Stimulated activated CD8-positive, alpha-beta memory T cell treated with anti-CD3 and anti-CD28 coated beads, Interleukin-15, amount 100 ng/mL, for 24 hours (primary cell): ENCODE results near the gene CCDC88A.
"Not testable (repeated sequence)": the region's sequence is repeated elsewhere in the genome, so short reads cannot be mapped to it uniquely, and the experiment has no call there.

Source experiments
- DNase-seq: peaks from one replicate; pipeline ENCODE4 v3.0.0-alpha.2; 2020; ENCODE audit warnings: low read depth

CCDC88A gene

DNA sequence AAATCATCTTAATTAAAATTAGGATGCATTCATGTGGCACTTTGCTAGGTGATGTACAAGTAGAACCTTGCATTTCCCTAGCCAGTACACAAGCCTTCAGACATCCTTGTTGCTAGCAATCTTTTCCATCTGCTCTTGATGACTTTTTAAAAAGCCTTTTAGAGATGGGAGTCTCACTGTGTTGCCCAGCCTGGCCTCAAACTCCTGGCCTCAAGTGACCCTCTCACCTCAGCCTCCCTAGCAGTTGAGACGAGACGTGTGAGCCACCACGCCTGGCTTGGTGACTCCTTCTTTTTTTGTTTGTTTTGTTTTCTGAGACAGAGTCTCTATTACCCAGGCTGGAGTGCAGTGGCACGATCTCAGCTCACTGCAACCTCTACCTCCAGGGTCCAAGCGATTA is 1.7 kb upstream of the CCDC88A start:
- DNase-seq: no peak

DNA sequence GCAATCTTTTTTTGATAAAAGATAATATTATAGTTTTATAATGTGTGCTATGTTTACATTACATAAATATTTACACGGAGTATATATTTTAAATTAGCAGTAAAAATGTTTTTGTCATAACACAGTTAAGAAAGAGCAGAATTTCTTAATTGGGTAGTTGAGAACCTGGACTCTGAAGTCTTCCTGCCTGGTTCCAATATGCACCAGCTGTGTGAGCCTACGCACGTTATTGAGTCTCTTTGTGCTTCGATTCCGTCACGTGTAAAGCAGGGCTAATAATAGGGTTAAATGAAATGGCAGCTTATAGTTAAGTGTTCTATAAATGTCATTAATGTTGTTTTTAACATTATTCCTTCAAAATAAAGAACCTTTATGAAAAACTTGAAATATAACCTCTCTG is 1.2 kb upstream of the CCDC88A start:
- no peak for DNase-seq

DNA sequence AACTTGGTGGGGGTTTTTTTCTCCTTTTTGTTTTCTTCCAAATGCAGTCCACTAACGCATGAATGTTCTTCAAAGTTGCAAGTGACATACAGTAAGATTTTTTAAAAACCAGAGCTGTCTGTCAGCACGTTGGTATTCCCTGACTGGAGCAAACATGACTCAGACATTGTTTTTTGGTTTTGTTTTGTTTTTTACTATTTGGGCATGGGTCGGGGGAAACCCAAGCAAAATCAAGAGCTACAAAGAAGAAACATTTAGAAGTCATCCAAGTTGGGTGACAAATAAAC is 726 bp upstream of the CCDC88A start:
- no peak for DNase-seq

DNA sequence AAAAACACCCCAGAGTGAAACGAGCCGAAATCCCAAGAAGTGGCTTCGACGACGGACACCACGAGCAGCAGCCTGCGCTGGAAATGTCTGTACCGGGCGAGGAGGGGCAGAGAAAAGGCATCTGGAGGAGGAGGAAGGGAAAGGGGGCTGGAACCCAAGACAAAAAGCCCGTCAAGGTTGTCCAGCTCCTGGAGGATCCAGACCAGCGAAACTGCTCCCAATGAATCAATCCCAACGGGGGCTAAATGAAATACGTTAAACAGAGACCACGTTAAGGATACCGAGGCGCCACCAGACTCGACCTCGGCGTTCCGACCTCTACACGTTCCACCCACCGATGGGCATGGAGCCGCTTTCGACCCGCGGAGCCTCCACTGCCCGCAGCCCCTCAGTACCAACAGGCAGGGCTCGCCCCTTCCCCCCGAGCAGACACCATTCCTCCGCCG is 400 bp downstream of the CCDC88A start:
- peak; percentile 1 for DNase-seq

DNA sequence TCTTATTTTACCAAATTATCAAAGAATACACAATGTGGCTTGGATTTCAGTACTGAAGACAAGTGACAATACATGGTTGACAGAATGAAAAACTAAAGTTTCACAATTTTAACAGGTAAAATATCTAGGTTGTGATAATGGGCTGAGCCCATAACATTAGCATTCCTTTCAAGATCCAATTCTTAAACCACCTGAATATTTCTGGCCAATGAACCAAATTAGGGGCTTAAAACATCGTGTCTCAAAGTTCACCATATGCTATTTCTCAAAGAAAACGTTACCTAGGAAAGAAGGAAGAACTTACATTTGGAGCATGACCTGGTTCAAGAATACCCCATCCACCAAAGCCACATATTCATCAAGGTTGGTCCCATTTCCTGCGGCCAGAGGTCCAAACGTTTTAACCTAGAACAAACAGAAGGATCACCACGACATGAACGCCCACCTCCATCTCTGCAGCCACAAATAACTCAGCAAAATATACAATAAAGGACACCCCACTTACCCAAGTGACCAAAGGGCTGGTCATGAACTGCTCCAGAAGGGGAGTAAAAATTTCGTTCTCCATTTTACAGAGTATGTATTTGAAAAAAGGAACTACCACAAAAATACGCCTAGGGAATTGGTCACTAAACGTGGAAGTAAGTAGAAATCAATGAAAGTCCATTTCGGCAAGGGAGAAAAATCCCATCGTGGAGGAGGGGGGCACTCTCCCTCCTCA is 984 bp downstream of the CCDC88A start:
- no peak for DNase-seq

DNA sequence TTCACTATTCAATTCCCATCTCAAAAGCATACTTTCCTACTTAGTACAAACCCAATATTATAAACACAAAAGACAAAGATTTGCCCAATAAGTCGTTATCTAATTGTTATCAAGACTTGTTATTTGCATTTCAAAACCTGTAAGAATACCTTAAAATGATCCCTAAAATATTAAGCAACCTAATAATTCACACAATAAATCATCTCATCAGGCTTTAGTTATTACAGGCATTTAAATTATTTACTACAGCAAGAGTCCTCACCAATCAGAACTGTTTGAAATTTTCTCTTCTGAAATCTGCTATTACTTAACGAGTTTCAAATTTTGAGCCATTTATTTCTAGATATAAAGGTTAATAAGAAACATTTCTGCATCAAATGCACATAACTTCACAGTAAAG is 1.6 kb downstream of the CCDC88A start:
- DNase-seq: no peak

DNA sequence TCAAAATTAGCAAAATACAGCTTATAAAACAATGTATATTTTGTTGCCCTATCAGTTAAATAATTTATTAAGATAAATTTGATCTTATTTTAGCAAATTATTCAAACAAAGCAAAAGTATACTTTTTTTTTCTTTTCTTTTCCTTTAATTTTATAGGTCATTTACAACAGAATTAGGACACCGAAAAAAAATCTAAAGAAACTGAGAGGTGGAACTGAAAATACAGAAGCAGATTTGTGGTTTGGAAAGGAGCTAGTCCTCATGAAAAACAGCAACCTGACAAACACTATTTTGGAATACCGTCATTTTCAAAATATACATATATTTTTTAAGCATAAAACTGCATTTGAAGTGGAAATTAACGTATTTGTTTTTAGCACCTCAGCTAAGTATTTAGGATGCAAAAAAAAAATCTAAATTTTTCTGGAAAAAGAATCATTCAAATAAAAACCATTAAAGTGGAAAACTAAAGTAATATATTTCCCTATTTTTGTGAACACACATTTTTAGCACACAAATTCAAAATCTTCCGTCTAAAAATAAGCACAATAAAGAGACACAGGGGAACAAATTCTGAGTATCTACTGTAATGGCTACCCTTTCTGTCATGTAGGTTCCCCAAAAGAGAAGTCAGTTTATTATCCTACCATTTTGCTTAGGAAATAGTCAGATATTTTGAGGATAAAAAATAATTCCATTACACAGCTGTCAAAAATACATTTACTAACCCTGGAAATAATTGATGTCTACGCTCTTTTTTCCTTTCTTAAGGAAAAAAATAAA is 2.7 kb downstream of the CCDC88A start:
- DNase-seq: no peak

DNA sequence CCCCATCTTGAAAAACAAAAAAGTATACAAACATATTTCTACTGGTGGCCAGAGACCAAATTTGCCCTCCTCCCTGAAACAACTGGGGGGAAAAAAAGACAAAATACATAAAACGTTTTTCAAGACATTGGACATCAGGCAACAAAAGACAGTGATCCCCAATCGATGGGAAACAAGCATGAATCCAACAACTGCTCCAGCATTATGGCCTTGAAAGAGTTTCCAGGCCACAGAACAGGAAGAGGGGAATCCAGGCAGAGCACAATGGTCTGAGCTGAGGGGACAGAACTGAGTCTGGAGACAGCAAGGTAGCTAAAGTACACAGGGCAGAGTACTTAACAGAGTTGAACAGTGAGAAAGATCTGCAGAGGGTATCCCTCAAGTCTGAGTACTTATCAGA is 4.4 kb downstream of the CCDC88A start:
- DNase-seq: no peak

DNA sequence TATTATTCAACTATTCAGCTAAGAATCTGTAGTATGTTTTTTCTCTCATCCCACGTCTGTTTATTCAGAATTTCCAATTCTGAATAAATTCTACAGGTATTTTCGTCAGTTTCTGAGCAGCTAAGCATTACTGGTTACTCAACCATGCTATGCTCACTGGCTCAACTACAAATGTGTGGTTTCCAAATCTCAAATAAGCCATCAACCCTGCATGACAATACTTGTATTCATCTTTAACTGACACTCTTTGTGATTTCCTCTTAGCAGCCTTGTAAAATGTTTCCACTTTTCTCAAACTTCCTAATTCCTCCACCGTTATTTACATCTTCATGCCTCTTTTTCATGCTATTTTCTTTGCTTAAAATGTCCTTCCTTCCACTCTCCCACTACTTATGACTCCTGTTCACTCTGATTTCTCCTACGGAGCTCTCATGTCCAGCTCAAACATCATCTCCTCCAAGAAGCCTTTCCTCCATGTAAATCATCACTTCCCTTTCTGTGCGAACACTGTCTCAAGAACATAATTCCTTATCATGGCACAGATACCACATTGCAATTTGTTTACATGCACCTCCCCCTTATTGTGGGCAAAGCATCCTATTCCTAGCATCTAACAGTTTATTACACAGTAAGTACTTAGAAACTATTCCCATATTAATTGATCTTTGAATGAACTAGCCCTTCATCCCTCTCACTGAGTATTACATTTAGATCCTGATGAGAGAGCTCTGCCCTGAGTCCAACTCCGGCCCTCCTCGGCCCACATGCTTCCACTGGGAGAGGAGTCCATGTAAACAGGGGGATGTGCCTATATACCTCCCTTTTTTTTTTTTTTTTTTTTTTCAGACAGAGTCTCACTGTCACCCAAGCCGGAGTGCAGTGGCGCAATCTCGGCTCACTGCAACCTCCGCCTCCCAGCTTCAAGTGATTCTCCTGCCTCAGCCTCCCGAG is 10.5 kb downstream of the CCDC88A start:
- DNase-seq: no peak

DNA sequence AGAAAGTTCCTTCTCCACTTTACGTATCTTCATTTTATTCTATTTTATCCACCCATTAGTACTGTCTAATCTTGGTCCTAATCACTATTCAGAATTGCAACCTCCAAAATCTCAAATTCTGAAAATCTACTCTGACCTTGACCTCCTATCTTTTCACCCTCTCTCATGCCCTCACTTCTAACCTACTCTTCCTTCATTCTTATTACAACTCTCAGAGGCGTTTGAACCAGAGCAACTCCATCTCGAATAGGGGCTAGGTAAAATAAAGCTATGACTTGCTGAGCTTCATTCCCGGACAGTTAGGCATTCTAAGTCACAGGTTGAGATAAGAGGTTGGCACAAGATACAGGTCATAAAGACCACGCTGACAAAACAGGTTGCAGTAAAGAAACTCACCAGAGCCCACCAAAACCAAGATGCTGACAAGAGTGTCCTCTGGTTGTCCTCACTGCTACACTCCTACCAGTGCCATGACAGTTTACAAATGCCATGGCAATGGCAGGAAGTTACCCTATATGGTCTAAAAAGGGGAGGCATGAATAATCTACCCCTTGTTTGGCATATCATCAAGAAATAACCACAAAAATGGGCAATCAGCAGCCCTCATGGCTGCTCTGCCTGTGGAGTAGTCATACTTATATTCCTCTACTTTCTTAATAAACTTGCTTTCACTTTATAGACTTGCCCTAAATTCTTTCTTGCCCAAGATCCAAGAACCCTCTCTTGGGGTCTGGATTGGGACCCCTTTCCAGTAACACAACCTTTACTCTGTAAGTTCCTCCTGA is 11.4 kb downstream of the CCDC88A start:
- DNase-seq: no peak

DNA sequence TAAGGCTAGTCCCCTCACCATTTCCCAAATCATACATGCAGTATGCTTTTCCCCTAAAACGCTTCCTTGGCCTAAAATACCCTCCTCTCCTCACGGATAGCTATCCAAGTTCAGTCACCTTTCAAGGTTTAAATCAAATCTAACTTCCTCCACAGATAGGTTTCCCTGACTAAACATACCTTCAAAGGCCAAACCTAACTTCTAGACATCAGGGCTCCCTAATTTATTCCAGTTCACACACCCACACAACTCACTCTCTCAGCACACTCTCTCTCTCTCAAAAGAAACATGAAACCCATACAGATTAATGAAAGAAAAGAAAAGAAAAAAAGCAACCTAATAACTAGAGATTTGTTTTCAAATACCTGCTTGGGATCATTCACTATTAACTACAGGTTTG is 14.5 kb downstream of the CCDC88A start:
- no peak for DNase-seq

DNA sequence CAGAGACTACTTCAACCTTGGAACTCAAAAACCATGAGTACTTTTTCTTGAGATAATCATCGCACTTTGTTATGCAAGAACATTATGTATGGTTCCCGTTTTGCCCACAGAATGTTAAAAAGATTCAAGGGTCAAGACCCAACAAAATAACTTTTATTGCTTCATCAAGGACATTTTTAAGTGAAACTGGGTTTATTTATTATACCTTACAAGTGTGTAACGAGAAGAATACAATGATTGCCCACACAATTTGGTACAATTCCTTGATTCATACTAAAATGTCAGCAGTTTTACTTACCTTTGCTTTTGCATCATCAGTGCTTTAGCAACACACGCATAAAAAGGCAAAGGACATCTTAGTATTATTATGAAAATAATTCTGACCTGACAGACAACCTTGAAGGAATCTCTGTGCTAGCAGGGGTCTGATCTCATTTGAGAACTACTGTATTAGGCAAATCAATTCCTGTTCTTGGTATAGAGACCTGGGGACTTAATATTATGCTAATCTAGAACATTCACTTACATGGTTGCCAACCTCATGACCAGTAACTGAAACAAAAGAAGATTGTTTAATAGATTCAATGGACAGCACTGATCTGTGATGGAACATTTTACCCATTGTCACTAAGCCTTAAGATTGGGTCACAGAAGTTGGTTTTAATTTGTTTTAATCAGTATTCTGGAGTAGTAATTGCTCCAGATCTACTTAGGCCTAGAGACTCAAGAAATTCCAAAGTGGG is 16.2 kb downstream of the CCDC88A start:
- no peak for DNase-seq

DNA sequence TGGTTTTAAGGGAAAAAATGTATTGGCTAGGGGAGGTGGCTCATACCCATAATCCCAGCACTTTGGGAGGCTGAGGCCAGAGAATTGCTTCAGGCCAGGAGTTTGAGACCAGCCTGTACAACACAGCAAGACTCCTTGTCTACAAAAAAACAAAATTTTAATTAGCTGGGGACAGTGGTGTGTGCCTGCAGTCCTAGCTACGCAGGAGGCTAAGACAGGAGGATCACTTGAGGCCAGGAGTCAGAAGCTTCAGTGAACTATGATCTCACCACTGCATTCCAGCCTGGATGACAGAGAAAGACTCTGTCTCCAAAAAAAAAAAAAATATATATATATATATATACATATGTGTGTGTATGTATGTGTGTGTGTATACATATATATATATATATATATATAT is 18.5 kb downstream of the CCDC88A start:
- no peak for DNase-seq

DNA sequence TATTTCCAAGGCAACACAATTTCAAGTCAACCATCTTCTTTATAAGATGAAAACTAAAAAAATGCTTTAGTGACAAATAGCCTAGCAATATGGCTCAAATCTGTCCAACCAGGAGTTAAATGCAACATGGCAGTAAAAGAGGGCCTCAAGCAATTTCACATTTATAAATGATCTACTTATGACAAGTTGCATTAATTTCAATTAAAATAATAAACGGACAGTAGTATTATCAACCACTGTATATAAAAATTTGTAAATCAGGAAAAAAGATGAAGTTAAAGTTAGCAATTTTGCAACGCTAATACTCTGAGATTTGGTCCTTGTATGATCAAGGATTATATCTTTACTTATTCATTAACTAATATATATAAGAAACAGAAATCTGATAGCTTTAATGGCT is 19.3 kb downstream of the CCDC88A start:
- no peak for DNase-seq

DNA sequence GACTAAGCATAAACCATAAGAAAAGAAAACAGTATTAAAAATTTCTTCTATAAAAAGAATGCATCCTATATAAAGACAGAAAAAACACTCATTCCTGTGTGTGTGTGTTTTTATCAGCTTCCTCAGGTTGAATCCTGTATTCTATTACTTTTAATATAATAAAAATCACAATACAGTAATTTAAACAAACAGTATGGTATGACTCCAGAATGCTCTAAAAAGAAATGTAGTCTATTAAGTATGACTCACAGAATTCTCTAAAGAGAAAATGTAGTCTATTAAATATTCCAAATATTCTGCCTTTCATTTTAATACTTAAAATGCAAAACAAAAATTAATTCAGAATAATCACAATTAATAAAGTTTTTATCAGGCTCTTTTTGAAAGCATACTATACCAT is 19.8 kb downstream of the CCDC88A start:
- no peak for DNase-seq

DNA sequence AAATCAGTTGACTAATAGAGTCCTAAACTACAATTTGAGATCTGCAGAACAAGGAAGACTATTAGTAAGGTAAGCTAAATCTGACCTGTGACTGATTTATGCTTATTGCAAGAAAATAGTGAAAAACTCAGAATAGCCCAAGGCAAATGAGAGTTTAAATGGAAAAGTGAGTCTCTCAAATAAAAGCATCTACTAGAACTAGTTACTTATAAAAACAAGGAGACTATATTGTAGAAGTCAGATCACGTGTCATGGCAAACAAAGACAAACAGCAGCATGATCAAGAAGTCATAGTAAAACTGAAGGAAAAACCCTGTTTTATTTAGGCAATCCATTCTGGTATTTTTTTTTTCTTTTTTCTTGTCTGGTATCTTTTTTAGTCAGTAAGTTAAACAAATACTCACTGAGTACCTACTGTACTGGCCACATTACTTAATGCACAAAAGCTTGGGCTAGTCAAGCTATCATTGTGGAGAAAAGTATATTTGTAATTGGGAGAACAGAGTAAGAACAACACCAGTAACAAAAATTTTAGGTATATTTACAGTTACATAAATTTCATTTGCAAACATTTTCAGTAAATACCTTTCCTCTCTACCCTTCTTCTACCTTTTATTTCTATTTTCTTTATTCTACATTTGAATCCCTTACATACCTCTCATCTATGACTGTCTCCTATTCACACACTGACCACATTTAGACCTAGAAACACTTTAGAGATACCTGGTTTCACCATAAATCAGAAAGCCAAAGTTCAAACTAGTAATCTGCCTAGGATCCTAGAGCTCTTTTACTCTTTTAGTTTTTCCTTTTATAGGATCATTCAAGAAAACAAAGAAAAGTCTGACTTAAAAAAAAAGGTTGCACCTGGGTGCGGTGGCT is 23.7 kb downstream of the CCDC88A start:
- no peak for DNase-seq

DNA sequence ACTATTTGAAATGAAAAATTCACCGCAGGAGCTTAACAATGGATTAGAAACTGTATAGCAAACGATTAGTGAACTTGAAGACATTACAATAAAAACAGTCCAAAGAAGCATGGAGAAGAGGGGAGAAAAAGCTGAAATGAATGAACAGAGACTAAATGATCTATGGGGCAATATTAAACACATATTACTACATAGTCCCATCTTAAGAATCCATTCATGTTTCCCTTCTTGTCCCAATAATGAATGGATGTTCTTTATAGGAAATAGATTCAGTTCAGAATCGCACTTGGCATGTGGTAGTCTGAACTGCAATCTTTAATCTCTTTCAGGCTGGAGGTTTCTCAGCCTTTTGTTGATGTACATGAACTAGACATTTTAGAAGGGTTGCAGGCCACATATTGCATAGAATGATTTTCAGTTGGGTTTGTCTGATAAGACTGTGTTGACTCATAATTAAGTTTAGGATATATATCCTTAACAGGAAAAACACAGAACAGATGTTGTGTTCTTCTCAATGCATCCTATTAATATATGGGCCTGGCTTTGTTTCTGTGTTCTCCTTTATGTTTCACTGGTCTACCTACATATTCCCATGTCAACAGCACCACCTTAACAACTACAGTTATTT is 27.9 kb downstream of the CCDC88A start:
- no peak for DNase-seq

DNA sequence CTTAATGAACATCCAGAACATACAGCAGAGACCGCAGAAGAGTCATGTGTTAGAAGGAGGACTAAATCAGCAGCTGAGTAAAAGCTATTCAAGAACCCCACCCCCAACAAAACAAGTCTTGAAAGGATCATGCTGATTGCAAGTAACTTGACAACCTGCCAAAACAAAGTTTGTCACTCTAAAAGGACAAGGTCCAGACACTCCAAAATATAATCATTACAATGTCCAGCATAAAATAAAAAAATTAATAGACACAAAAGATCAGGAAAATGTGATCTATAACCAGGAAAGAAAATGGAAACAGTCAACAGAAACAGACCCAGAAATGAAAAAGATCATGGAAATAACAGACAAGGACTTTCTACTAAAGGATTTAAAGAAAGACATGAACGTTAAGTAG is 28.5 kb downstream of the CCDC88A start:
- DNase-seq: no peak

DNA sequence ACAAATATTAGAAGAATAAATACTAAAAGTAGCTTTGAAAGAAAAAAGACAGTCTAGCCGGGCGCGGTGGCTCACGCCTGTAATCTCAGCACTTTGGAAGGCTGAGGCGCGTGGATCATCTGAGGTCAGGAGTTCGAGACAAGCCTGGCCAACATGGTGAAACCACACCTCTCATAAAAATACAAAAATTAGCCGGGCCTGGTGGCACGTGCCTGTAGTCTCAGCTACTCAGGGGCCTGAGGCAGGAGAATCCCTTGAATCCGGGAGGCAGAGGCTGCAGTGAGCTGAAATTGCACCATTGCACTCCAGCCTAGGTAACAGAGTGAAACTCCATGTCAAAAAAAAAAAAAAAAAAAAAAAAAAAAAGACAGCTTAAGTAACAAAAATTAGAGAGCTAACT is 34.1 kb downstream of the CCDC88A start:
- not testable (repeated sequence) for DNase-seq

DNA sequence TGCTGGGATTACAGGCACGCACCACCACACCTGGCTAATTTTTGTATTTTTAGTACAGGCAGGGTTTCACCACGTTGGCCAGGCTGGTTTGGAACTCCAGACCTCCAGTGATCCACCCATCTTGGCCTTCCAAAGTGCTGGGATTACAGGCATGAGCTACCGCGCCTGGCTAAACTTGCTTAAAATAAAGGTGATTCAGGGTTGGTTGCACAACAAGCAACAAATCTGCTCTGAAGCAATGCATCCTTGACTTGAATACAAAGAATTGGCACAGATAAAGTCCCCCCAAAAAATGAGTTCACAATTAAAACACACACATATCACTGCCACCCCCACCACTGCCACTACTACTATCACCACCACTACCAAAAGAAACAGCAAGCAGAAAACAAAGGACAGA is 34.9 kb downstream of the CCDC88A start:
- DNase-seq: no peak
